Ovary (tissue), 9 donors: ENCODE results near the gene PRR29. TPM values are rescaled to one million over a fixed set of nuclear protein-coding genes. Genes with fewer than 3 reads are reported as not detected.

Experiments
- DNase-seq, 5 donors: peaks; one replicate each; pipeline ENCODE4 v3.0.0-alpha.2; 2019 to 2020
- H3K27ac ChIP-seq, 2 donors: fragments of 200-600 bp; one replicate each; pipeline versions ENCODE4 v1.5.1 to v1.8.0; 2019 to 2022
- H3K27me3 ChIP-seq: fragments of 200-600 bp; one replicate; pipeline ENCODE4 v1.8.0; 2022
- H3K36me3 ChIP-seq: fragments of 200-600 bp; sonication (generic); one replicate; pipeline ENCODE4 v1.5.1; 2019
- H3K4me1 ChIP-seq: one replicate; pipeline ENCODE4 v1.8.1; 2013; ENCODE audit warnings: mild to moderate bottlenecking, moderate library complexity; ENCODE audit not compliant: insufficient read depth
- H3K4me3 ChIP-seq: fragments of 200-600 bp; sonication (generic); one replicate; pipeline ENCODE4 v1.5.1; 2017
- H3K9me3 ChIP-seq, 2 donors: fragments of 200-600 bp in 1 of 2; sonication (generic) in 1 of 2; one replicate each; pipeline versions ENCODE4 v1.5.1 to v1.8.1; 2013 to 2019; ENCODE audit warnings: mild to moderate bottlenecking in 1 of 2, moderate library complexity in 1 of 2
- EP300 ChIP-seq: sonication (generic); formaldehyde crosslinking; IDR thresholded peaks from one replicate; pipeline ENCODE4 v1.6.1; 2017; ENCODE audit warnings: antibody characterized with exemption
- POLR2A ChIP-seq: fragments of 450-650 bp; IDR thresholded peaks from one replicate; pipeline ENCODE4 v1.6.1; 2017; ENCODE audit warnings: antibody characterized with exemption, mild to moderate bottlenecking, moderate library complexity
- WGBS, 3 donors: extraction: QIAGEN DNeasy Blood & Tissue Kit in 1 of 3; methylation state at CpG; one replicate each; pipeline versions ENCODE4 v1.1.5 to v1.1.7; 2013 to 2017; 5-methylcytosine and 5-hydroxymethylcytosine counted together
- intact Hi-C, 4 donors: fragments of 100-400 bp; cut with DNase I; formaldehyde crosslinking; loops; one replicate each; pipeline versions ENCODE4 v1.11.0 to v1.15.1; 2022 to 2023
- polyA plus RNA-seq, 2 donors: library from polyadenylated mRNA; stranded (reverse); fragments of 200-250 nt in 1 of 2; fragments of 350-450 nt in 1 of 2; fragmentation: Illumina TruSeq in 1 of 2; extraction: RNeasy Lipid Tissue Mini Kit (QIAGEN cat#74804) in 1 of 2; gene quantifications; one replicate each; pipeline ENCODE4 v1.2.3, GENCODE V29; 2013 to 2014
- total RNA-seq, 7 donors: library from RNA; depleted of rRNA in 2 of 7; stranded (reverse); fragments of >200 nt in 2 of 7; fragmentation: NEBNext Ultra II Directional in 3 of 7; extraction: Animal tissue kit (Norgen Biotek cat#: 25700) in 3 of 7; gene quantifications; one replicate each; pipeline versions ENCODE4 v1.1.0 to v1.2.4, GENCODE V29; 2016 to 2023
- TF ChIP-seq, protein P1 (sequence below), 3 donors: fragments of 450-650 bp in 2 of 3; fragments of 200-600 bp in 1 of 3; IDR thresholded peaks; one replicate each; pipeline versions ENCODE4 v1.5.1 to v1.8.0; 2016 to 2022; ENCODE audit warnings: antibody characterized with exemption in 3 of 3, mild to moderate bottlenecking in 1 of 3
- donor health status: DM: no; HTN: no; CAD: no; lungs with moderate emphysema.
- donor health status: DM: no; HTN: no; CAD: no.
- donor health status: Bipolar disorder and iron deficiency.
- donor health status: DM: yes; HTN: yes; CAD: no.
- donor health status: DM: no; HTN: no; CAD: no.
- donor health status: DM: yes; HTN: yes; CAD: no.

Gene PRR29
- total and polyA plus RNA-seq, 9 donors: 0.05 to 58.5 (median 1.8) TPM; not detected in 1

GRCh38 chr17:63963123-63963522, 35.0 kb upstream of the PRR29 start:
- H3K27ac ChIP-seq: no peak overlapping the region
- no peak for TF ChIP-seq EP300
- no peak for TF ChIP-seq POLR2A
- TF ChIP-seq, protein P1, sequence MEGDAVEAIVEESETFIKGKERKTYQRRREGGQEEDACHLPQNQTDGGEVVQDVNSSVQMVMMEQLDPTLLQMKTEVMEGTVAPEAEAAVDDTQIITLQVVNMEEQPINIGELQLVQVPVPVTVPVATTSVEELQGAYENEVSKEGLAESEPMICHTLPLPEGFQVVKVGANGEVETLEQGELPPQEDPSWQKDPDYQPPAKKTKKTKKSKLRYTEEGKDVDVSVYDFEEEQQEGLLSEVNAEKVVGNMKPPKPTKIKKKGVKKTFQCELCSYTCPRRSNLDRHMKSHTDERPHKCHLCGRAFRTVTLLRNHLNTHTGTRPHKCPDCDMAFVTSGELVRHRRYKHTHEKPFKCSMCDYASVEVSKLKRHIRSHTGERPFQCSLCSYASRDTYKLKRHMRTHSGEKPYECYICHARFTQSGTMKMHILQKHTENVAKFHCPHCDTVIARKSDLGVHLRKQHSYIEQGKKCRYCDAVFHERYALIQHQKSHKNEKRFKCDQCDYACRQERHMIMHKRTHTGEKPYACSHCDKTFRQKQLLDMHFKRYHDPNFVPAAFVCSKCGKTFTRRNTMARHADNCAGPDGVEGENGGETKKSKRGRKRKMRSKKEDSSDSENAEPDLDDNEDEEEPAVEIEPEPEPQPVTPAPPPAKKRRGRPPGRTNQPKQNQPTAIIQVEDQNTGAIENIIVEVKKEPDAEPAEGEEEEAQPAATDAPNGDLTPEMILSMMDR (IDR thresholded peaks at IDR 0.05): no peak
- H3K27me3 ChIP-seq: no peaks in the 10 kb centered on the region
- no peaks in the 10 kb centered on the region for H3K9me3 ChIP-seq
- H3K4me3 ChIP-seq: no peak overlapping the region
- no peaks in the 10 kb centered on the region for H3K36me3 ChIP-seq
- 84 to 88% (median 86%) methylated on average over 4 of the region's 4 CpGs for WGBS, 3 donors
- intact Hi-C loops: no loop called here
- DNase-seq: no peak
- H3K4me1 ChIP-seq: peaks cover 9% of the 10 kb centered on the region

GRCh38 chr17:63966646-63967264, 31.4 kb upstream of the PRR29 start:
- WGBS, 3 donors: 78 to 86% (median 80%) methylated on average over 11 of the region's 11 CpGs
- no peaks in the 10 kb centered on the region for H3K27me3 ChIP-seq

DNA sequence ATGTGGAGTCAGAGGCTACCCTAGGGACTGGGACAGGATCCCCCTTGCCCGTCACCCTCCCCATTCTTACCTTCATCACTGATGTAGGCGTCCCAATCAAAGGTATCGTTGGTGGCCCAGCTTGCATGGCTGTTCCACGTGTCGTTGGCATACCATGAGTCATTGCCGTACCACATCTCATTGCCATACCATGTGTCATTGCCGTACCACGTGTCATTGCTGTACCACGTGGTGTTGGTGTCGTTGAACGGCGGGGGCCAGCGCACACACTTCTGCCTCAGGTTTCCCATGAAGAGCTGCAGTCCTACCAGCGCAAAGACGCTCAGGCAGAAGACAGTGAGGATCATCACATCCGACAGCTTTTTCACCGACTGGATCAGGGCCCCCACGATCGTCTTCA, 30.2 kb upstream of the PRR29 start:
- no peak for DNase-seq
- intact Hi-C loops: no loop called here
- Histone ChIP-seq H3K9me3 (no peaks in the 10 kb centered on the region), H3K4me1 (no peaks in the 10 kb centered on the region), H3K27me3 (no peaks in the 10 kb centered on the region), H3K4me3 (no peak overlapping the region), H3K36me3 (no peaks in the 10 kb centered on the region), H3K27ac (no peak overlapping the region)
- no peak for TF ChIP-seq POLR2A
- TF ChIP-seq EP300: no peak
- TF ChIP-seq, protein P1 (IDR thresholded peaks at IDR 0.05): no peak
- 88 to 90% (median 89%) methylated on average over 19 of the region's 19 CpGs for WGBS, 3 donors

More at GRCh38 chr17:63966646-63967264, 31.4 kb upstream of the PRR29 start:
- H3K36me3 ChIP-seq: no peaks in the 10 kb centered on the region
- DNase-seq: no peak
- H3K4me3 ChIP-seq: no peak overlapping the region
- intact Hi-C loops: no loop called here
- H3K4me1 ChIP-seq: peaks cover 5% of the 10 kb centered on the region
- no peak overlapping the region for H3K27ac ChIP-seq
- TF ChIP-seq, protein P1 (IDR thresholded peaks at IDR 0.05): no peak
- TF ChIP-seq EP300: no peak
- no peak for TF ChIP-seq POLR2A
- no peaks in the 10 kb centered on the region for H3K9me3 ChIP-seq

DNA sequence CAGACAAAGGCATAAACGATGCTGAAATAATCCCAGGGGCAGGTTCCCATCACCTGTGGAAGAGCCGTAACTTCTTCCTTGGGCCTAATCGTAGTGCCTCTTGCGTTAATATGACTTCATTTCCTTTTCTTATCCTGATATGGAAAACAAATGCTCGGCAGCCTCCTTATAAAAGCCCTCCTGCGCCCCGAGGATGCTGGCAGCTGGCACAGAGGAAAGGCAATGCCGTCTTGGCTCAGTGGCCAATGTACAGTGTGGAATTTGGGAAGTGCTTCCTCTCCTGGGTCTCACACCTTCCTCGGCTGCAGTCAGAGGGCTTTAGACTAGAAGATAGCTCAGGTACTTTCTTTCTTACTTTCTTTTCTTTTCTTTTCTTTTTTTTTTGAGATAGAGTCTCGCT, 28.9 kb upstream of the PRR29 start:
- intact Hi-C loops: no loop called here
- TF ChIP-seq, protein P1 (IDR thresholded peaks at IDR 0.05): no peak
- TF ChIP-seq POLR2A (no peak), EP300 (no peak)
- no peaks in the 10 kb centered on the region for H3K36me3 ChIP-seq

More for the DNA sequence above, 28.9 kb upstream of the PRR29 start:
- no peaks in the 10 kb centered on the region for H3K9me3 ChIP-seq
- H3K4me3 ChIP-seq: no peak overlapping the region
- H3K27ac ChIP-seq: no peak overlapping the region
- no peak for DNase-seq
- H3K27me3 ChIP-seq: no peaks in the 10 kb centered on the region
- WGBS, 3 donors: 67 to 75% (median 71%) methylated on average over 10 of the region's 10 CpGs
- no peaks in the 10 kb centered on the region for H3K4me1 ChIP-seq
